ENCODE data around the gene RERE. TPM values are rescaled to one million over a fixed set of nuclear protein-coding genes. Genes with fewer than 3 reads are reported as not detected.

RERE gene
- total RNA-seq, 2 donors from 2014 or later = 74.5 to 128 TPM

- ATAC-seq (no peak), DNase-seq (no peak)
- intact Hi-C loops (cut with DNase I) = no loop called here
- TF ChIP-seq CTCF (IDR thresholded peaks at IDR 0.05) (no peak), POLR2A (IDR thresholded peaks at IDR 0.05) (no peak)
- Histone ChIP-seq H3K4me1 (peaks cover 65% of the 10 kb centered on the region), H3K27ac (no peak overlapping the region), H3K9me3 (no peaks in the 10 kb centered on the region), H3K4me3 (no peak overlapping the region), H3K27me3 (no peaks in the 10 kb centered on the region), H3K36me3 (replicated peaks in 1 of 2; ENCODE audit: insufficient read depth in 1 of 2, low read depth in 2 of 2) (no peaks in the 10 kb centered on the region)
- WGBS, 2 donors = 84 to 95% methylated on average over 2 of the region's 2 CpGs
These were observed 139.7 kb downstream of the RERE start for GRCh38 chr1:8677782-8678181.

GRCh38 chr1:8676813-8677212 is 140.6 kb downstream of the RERE start:
- Histone ChIP-seq H3K27me3 (no peaks in the 10 kb centered on the region), H3K9me3 (no peaks in the 10 kb centered on the region), H3K27ac (no peak overlapping the region), H3K4me1 (peaks cover 63% of the 10 kb centered on the region), H3K36me3 (replicated peaks in 1 of 2; ENCODE audit: insufficient read depth in 1 of 2, low read depth in 2 of 2) (no peaks in the 10 kb centered on the region), H3K4me3 (no peak overlapping the region)
- no peak for DNase-seq
- intact Hi-C loops (cut with DNase I) = no loop called here
- WGBS, 2 donors = 93 to 100% methylated on average over 2 of the region's 2 CpGs
- no peak for TF ChIP-seq CTCF (IDR thresholded peaks at IDR 0.05)
- TF ChIP-seq POLR2A (IDR thresholded peaks at IDR 0.05) = no peak
- ATAC-seq = no peak

GRCh38 chr1:8676072-8676471 is 141.4 kb downstream of the RERE start:
- TF ChIP-seq POLR2A (IDR thresholded peaks at IDR 0.05) = no peak
- TF ChIP-seq CTCF (IDR thresholded peaks at IDR 0.05) = no peak
- Histone ChIP-seq H3K36me3 (replicated peaks in 1 of 2; ENCODE audit: insufficient read depth in 1 of 2, low read depth in 2 of 2) (no peaks in the 10 kb centered on the region), H3K4me1 (peaks cover 65% of the 10 kb centered on the region), H3K9me3 (no peaks in the 10 kb centered on the region), H3K4me3 (no peak overlapping the region), H3K27ac (no peak overlapping the region), H3K27me3 (no peaks in the 10 kb centered on the region)
- ATAC-seq = no peak
- intact Hi-C loops (cut with DNase I) = no loop called here
- no peak for DNase-seq

GRCh38 chr1:8674912-8675311 is 142.5 kb downstream of the RERE start:
- TF ChIP-seq CTCF (IDR thresholded peaks at IDR 0.05) (no peak), POLR2A (IDR thresholded peaks at IDR 0.05) (no peak)
- ATAC-seq (no peak), DNase-seq (no peak)
- Histone ChIP-seq H3K36me3 (replicated peaks in 1 of 2; ENCODE audit: insufficient read depth in 1 of 2, low read depth in 2 of 2) (no peaks in the 10 kb centered on the region), H3K9me3 (no peaks in the 10 kb centered on the region), H3K27me3 (no peaks in the 10 kb centered on the region), H3K4me3 (no peak overlapping the region), H3K27ac (peak overlapping the region in 3 of 4 donors; percentile 1 to 54 (median 31)), H3K4me1 (peaks cover 69% of the 10 kb centered on the region)
- 32 to 49% methylated on average over 2 of the region's 2 CpGs for WGBS, 2 donors
- intact Hi-C loops (cut with DNase I) = no loop called here

GRCh38 chr1:8674481-8674880 is 143.0 kb downstream of the RERE start:
- no peaks in the 10 kb centered on the region for H3K27me3 ChIP-seq
- intact Hi-C loops (cut with DNase I) = no loop called here
- H3K4me3 ChIP-seq = no peak overlapping the region
- H3K27ac ChIP-seq = peak overlapping the region in 3 of 4 donors; percentile 1 to 54 (median 31)
- H3K4me1 ChIP-seq = peaks cover 69% of the 10 kb centered on the region
- peak in 1 of 4 donors; percentile 23 for DNase-seq
- TF ChIP-seq CTCF (IDR thresholded peaks at IDR 0.05) = no peak
- no peak for TF ChIP-seq POLR2A (IDR thresholded peaks at IDR 0.05)
- 62 to 64% methylated on average over 4 of the region's 4 CpGs for WGBS, 2 donors
- no peaks in the 10 kb centered on the region for H3K9me3 ChIP-seq
- ATAC-seq = no peak
- no peaks in the 10 kb centered on the region for H3K36me3 ChIP-seq (replicated peaks in 1 of 2; ENCODE audit: insufficient read depth in 1 of 2, low read depth in 2 of 2)

All from body of pancreas (tissue), 4 donors.